Endothelial cell of umbilical vein (primary cell): Measurements from ENCODE around the gene PCGF5. TPM values are rescaled to one million over a fixed set of nuclear protein-coding genes. Genes with fewer than 3 reads are reported as not detected.

ENCODE experiments used
- BruUV-seq: library from RNA; stranded (reverse); fragments of 400-500 nt; replicated peaks from 2 replicates; lab custom pipeline; 2021; lab: Mats Ljungman, UMichigan
- CTCF ChIA-PET: fragments of 300-600, 350-600 bp; sonication (Branson Sonifier 250); formaldehyde crosslinking; loops from one replicate; lab custom pipeline; 2021; ENCODE audit warnings: antibody characterized with exemption, inconsistent platforms; lab: Charles Lee
- POLR2A ChIA-PET: fragments of 300-600, 350-600 bp; sonication (Branson Sonifier 250); formaldehyde crosslinking; loops from one replicate; lab custom pipeline; 2021; ENCODE audit warnings: antibody characterized with exemption, inconsistent platforms; lab: Charles Lee
- DNase-seq: peaks from one replicate; pipeline ENCODE4 v3.0.0-alpha.2; 2011; ENCODE audit warnings: low read depth, low spot score
- FAIRE-seq: peaks from 2 replicates; lab custom pipeline; 2011; peaks lifted over from hg19 to GRCh38; lab: Jason Lieb, UNC
- H2AFZ ChIP-seq: 2 replicates; pipeline ENCODE4 v1.6.0; 2012; ENCODE audit warnings: low read depth, low read length, control low read depth, inconsistent platforms
- H3K27ac ChIP-seq: 2 replicates; pipeline ENCODE4 v1.5.1; 2011; ENCODE audit warnings: low read depth, mild to moderate bottlenecking, control low read depth, low read length, moderate library complexity; ENCODE audit not compliant: insufficient read depth
- H3K27me3 ChIP-seq, 2 experiments: 2 replicates each; pipeline versions ENCODE4 v1.6.0 to v1.6.1; 2011; ENCODE audit warnings: low read length in 2 of 2, mixed read lengths in 1 of 2; ENCODE audit not compliant: control insufficient read depth in 2 of 2, insufficient read depth in 2 of 2
- H3K36me3 ChIP-seq, 2 experiments: 2 replicates in 1 of 2; 3 replicates in 1 of 2; pipeline ENCODE4 v1.5.1; 2011; ENCODE audit warnings: low read length in 2 of 2, mild to moderate bottlenecking in 1 of 2, moderate library complexity in 1 of 2; ENCODE audit not compliant: control insufficient read depth in 2 of 2, insufficient read depth in 2 of 2; ENCODE audit errors: extremely low read depth in 1 of 2
- H3K4me1 ChIP-seq: 3 replicates; pipeline ENCODE4 v1.5.1; 2011; ENCODE audit warnings: mild to moderate bottlenecking, low read length; ENCODE audit not compliant: control insufficient read depth, insufficient read depth; ENCODE audit errors: extremely low read depth
- H3K4me2 ChIP-seq: 2 replicates; pipeline ENCODE4 v1.6.1; 2011; ENCODE audit warnings: low read length, control low read depth, mixed read lengths; ENCODE audit not compliant: insufficient read depth
- H3K4me3 ChIP-seq, 3 experiments: fragments of 200-600 bp in 1 of 3; sonication (generic), shearing (Covaris generic) in 1 of 3; replicated peaks in 1 of 3; 2 replicates each; pipeline ENCODE4 v1.5.1; 2011 to 2016; ENCODE audit warnings: control low read depth in 3 of 3, low read length in 3 of 3, mild to moderate bottlenecking in 2 of 3, inconsistent platforms in 1 of 3, low read depth in 1 of 3, moderate library complexity in 1 of 3; ENCODE audit not compliant: insufficient read depth in 1 of 3
- H3K79me2 ChIP-seq: 2 replicates; pipeline ENCODE4 v1.6.0; 2012; ENCODE audit warnings: low read length, inconsistent platforms; ENCODE audit not compliant: control insufficient read depth, insufficient read depth
- H3K9ac ChIP-seq: replicated peaks from 2 replicates; pipeline ENCODE3; 2011; ENCODE audit warnings: low read length, control low read depth; ENCODE audit not compliant: insufficient read depth; ENCODE audit errors: extremely low read depth
- H3K9me1 ChIP-seq: replicated peaks from 3 replicates; pipeline ENCODE4 v1.6.0; 2011; ENCODE audit warnings: mild to moderate bottlenecking, low read length; ENCODE audit not compliant: control insufficient read depth, insufficient read depth; ENCODE audit errors: extremely low read depth
- H3K9me3 ChIP-seq: replicated peaks from 2 replicates; pipeline ENCODE4 v1.5.1; 2012; ENCODE audit warnings: low read length, inconsistent platforms; ENCODE audit not compliant: control insufficient read depth, insufficient read depth
- H4K20me1 ChIP-seq: replicated peaks from 2 replicates; pipeline ENCODE3; 2011; ENCODE audit warnings: mild to moderate bottlenecking, low read length; ENCODE audit not compliant: control insufficient read depth, insufficient read depth; ENCODE audit errors: extremely low read depth
- EZH2 ChIP-seq: IDR thresholded peaks from 2 replicates; pipeline ENCODE4 v1.6.1; 2012; ENCODE audit warnings: borderline replicate concordance, low read depth, mild to moderate bottlenecking, moderate library complexity, low read length, inconsistent platforms; ENCODE audit not compliant: severe bottlenecking
- FOS ChIP-seq: IDR thresholded peaks from 2 replicates; pipeline ENCODE4 v1.6.1; 2011; ENCODE audit warnings: mild to moderate bottlenecking, low read length, moderate library complexity, borderline replicate concordance; ENCODE audit not compliant: insufficient read depth
- GATA2 ChIP-seq: IDR thresholded peaks from 2 replicates; pipeline ENCODE4 v1.7.0; 2011; ENCODE audit warnings: low read depth, mild to moderate bottlenecking, moderate library complexity, mixed read lengths, low read length; ENCODE audit not compliant: insufficient read length, insufficient read depth
- JUN ChIP-seq: IDR thresholded peaks from 2 replicates; pipeline ENCODE4 v1.6.1; 2011; ENCODE audit warnings: borderline replicate concordance, low read depth; ENCODE audit not compliant: insufficient read length, insufficient read depth
- MYC ChIP-seq: IDR thresholded peaks from one replicate; pipeline ENCODE4 v1.6.1; 2011; ENCODE audit warnings: mild to moderate bottlenecking, low read depth, low read length
- POLR2A ChIP-seq: IDR thresholded peaks from 2 replicates; pipeline ENCODE4 v1.6.1; 2012; ENCODE audit warnings: low read depth, mild to moderate bottlenecking, control low read depth, low read length
- POLR2AphosphoS5 ChIP-seq: IDR thresholded peaks from 2 replicates; pipeline ENCODE4 v1.6.1; 2012; ENCODE audit warnings: low read depth, mild to moderate bottlenecking, control low read depth, low read length, moderate library complexity; ENCODE audit not compliant: insufficient read depth
- dilution Hi-C: fragments of 300-500 bp; cut with MboI; formaldehyde crosslinking; loops from one replicate; pipeline ENCODE4 v1.15.0; 2019; ENCODE audit warnings: low sequenced_read_pairs; ENCODE audit not compliant: extremely low pct_ligation_motif_present
- intact Hi-C: fragments of 100-400 bp; cut with micrococcal nuclease; formaldehyde crosslinking; loops from one replicate; pipeline ENCODE4 v1.10.0; 2022
- polyA plus RNA-seq, 4 experiments: library from polyadenylated mRNA; depleted of rRNA in 3 of 4; stranded (reverse) in 3 of 4; unstranded in 1 of 4; fragments of >200 nt; gene quantifications; 2 replicates each; pipeline versions ENCODE4 v1.2.1 to v1.2.3, GENCODE V29; 2011 to 2012; ENCODE audit warnings: missing spikeins in 1 of 4
- total RNA-seq: library from RNA; stranded (reverse); gene quantifications from 2 replicates; pipeline ENCODE4 v1.2.3, GENCODE V29; 2021
- TF ChIP-seq, protein P1 (sequence below), 2 donors: IDR thresholded peaks; 1 replicate in 1 of 2; 2 replicates in 1 of 2; pipeline ENCODE4 v1.5.1; 2011; ENCODE audit warnings: low read length in 2 of 2, mild to moderate bottlenecking in 2 of 2, moderate library complexity in 2 of 2, control low read depth in 1 of 2, inconsistent platforms in 1 of 2, low read depth in 1 of 2; ENCODE audit not compliant: insufficient read depth in 1 of 2; ENCODE audit errors: extremely low read depth in 1 of 2
- TF ChIP-seq, protein P2 (sequence below): IDR thresholded peaks from 2 replicates; pipeline ENCODE4 v1.6.1; 2011; ENCODE audit not compliant: insufficient read depth, insufficient read length

The PCGF5 gene
- total and polyA plus RNA-seq, 2 donors (not counting 3 experiments of a cell fraction or from before 2014, with no cell fraction given): 25.0 to 29.8 TPM

DNA sequence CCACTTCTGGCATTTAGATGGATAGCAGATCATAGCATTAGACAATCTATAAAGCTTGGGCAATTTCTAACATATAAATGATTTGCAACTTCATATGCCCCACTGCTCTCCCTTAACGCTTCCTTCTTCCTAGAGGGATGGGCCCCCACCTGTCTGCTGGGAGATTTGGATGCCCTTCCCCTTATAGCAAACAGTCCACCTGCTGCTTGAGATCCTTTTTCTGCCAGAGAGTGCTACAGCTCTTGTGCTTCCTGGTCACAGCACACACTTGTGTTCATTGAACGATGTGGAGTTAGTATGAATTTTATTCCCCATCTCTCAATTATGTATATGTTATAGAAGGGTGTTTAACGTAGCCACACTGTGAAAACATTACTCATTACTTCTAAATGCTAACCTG is 10.4 kb upstream of the PCGF5 start:
- CTCF ChIA-PET: no interaction called here

More for the DNA sequence above, 10.4 kb upstream of the PCGF5 start:
- Histone ChIP-seq H3K4me3 (no peak overlapping the region), H3K36me3 (no peaks in the 10 kb centered on the region), H4K20me1 (no peaks in the 10 kb centered on the region), H3K9me1 (no peaks in the 10 kb centered on the region), H3K9ac (no peak overlapping the region), H3K79me2 (no peaks in the 10 kb centered on the region), H3K4me2 (no peak overlapping the region), H2AFZ (no peak overlapping the region), H3K4me1 (no peaks in the 10 kb centered on the region), H3K27ac (no peak overlapping the region), H3K9me3 (no peaks in the 10 kb centered on the region), H3K27me3 (no peaks in the 10 kb centered on the region)
- FAIRE-seq: no peak
- dilution Hi-C loops (no loop called here), intact Hi-C loops (no loop called here)
- POLR2A ChIA-PET: no interaction called here
- TF ChIP-seq EZH2: no peak
- TF ChIP-seq POLR2A: no peak
- no peak for TF ChIP-seq JUN
- no peak for TF ChIP-seq FOS
- TF ChIP-seq, protein P1, sequence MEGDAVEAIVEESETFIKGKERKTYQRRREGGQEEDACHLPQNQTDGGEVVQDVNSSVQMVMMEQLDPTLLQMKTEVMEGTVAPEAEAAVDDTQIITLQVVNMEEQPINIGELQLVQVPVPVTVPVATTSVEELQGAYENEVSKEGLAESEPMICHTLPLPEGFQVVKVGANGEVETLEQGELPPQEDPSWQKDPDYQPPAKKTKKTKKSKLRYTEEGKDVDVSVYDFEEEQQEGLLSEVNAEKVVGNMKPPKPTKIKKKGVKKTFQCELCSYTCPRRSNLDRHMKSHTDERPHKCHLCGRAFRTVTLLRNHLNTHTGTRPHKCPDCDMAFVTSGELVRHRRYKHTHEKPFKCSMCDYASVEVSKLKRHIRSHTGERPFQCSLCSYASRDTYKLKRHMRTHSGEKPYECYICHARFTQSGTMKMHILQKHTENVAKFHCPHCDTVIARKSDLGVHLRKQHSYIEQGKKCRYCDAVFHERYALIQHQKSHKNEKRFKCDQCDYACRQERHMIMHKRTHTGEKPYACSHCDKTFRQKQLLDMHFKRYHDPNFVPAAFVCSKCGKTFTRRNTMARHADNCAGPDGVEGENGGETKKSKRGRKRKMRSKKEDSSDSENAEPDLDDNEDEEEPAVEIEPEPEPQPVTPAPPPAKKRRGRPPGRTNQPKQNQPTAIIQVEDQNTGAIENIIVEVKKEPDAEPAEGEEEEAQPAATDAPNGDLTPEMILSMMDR (IDR thresholded peaks at IDR 0.05; ENCODE audit: extremely low read depth in 1 of 2, insufficient read depth in 1 of 2, low read depth in 1 of 2, low read length in 2 of 2): no peak
- TF ChIP-seq, protein P2, sequence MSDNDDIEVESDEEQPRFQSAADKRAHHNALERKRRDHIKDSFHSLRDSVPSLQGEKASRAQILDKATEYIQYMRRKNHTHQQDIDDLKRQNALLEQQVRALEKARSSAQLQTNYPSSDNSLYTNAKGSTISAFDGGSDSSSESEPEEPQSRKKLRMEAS: no peak
- TF ChIP-seq POLR2AphosphoS5: no peak
- no peak for TF ChIP-seq GATA2
- TF ChIP-seq MYC: no peak
- no peak for DNase-seq
- no TSS peak for BruUV-seq
